IMR-90 (cell line): ENCODE measurements around the gene MGAT5. TPM values are rescaled to one million over a fixed set of nuclear protein-coding genes. Genes with fewer than 3 reads are reported as not detected.

Source experiments
- ATAC-seq: fragments of 200-7000 bp; cut with Tn5 transposase; 2 replicates; pipeline ENCODE4 v1.9.1; 2020; ENCODE audit warnings: low read depth, mild to moderate bottlenecking, moderate library complexity
- BruUV-seq: library from RNA; stranded (reverse); fragments of 400-500 nt; replicated peaks from 2 replicates; lab custom pipeline; 2021; lab: Mats Ljungman, UMichigan
- CTCF ChIA-PET: fragments of 300-600 bp; formaldehyde crosslinking; extraction: SDS; loops from one replicate; lab custom pipeline; 2021; ENCODE audit warnings: antibody characterized with exemption; lab: Yijun Ruan, JAX
- POLR2A ChIA-PET: fragments of 300-600 bp; sonication (Branson Sonifier 250); formaldehyde crosslinking; loops from one replicate; lab custom pipeline; 2022; ENCODE audit warnings: antibody characterized with exemption; ENCODE audit not compliant: unreplicated experiment; lab: Charles Lee
- DNase-seq: peaks from one replicate; pipeline ENCODE4 v3.0.0; 2013
- H2AFZ ChIP-seq: replicated peaks from 2 replicates; pipeline ENCODE3; 2013; ENCODE audit warnings: low read length, mild to moderate bottlenecking; ENCODE audit not compliant: poor library complexity
- H2AK5ac ChIP-seq: 2 replicates; pipeline ENCODE4 v1.6.1; 2013; ENCODE audit warnings: low read depth, low read length, inconsistent platforms
- H2AK9ac ChIP-seq: replicated peaks from 2 replicates; pipeline ENCODE3; 2013; ENCODE audit warnings: mild to moderate bottlenecking, low read depth, low read length, moderate library complexity; ENCODE audit not compliant: poor library complexity
- H2BK120ac ChIP-seq: 2 replicates; pipeline ENCODE4 v1.6.1; 2013; ENCODE audit warnings: low read depth, low read length, inconsistent platforms
- H2BK15ac ChIP-seq: 3 replicates; pipeline ENCODE4 v1.6.1; 2013; ENCODE audit warnings: low read depth, low read length, inconsistent platforms
- H2BK20ac ChIP-seq: 2 replicates; pipeline ENCODE4 v1.6.1; 2013; ENCODE audit warnings: low read depth, mild to moderate bottlenecking, inconsistent platforms, low read length, moderate library complexity
- H2BK5ac ChIP-seq: 2 replicates; pipeline ENCODE4 v1.6.1; 2013; ENCODE audit warnings: mild to moderate bottlenecking, low read depth, low read length, inconsistent platforms; ENCODE audit not compliant: poor library complexity, severe bottlenecking
- H3K14ac ChIP-seq: replicated peaks from 2 replicates; pipeline ENCODE4 v1.6.1; 2013; ENCODE audit warnings: low read depth, low read length, inconsistent platforms
- H3K18ac ChIP-seq: 2 replicates; pipeline ENCODE4 v1.6.1; 2013; ENCODE audit warnings: low read depth, low read length, control low read depth
- H3K23ac ChIP-seq: 2 replicates; pipeline ENCODE4 v1.6.1; 2013; ENCODE audit warnings: low read depth, low read length, inconsistent platforms
- H3K27ac ChIP-seq: 2 replicates; pipeline ENCODE4 v1.5.1; 2013; ENCODE audit warnings: mild to moderate bottlenecking, control low read depth, low read length; ENCODE audit not compliant: insufficient read depth
- H3K27me3 ChIP-seq: 2 replicates; pipeline ENCODE4 v1.6.1; 2013; ENCODE audit warnings: low read length; ENCODE audit not compliant: control insufficient read depth, insufficient read depth
- H3K36me3 ChIP-seq: 2 replicates; pipeline ENCODE4 v1.6.1; 2013; ENCODE audit warnings: low read length, mixed read lengths; ENCODE audit not compliant: control insufficient read depth, insufficient read depth
- H3K4ac ChIP-seq: 2 replicates; pipeline ENCODE4 v1.6.1; 2013; ENCODE audit warnings: low read depth, low read length, inconsistent platforms
- H3K4me1 ChIP-seq: 2 replicates; pipeline ENCODE4 v1.6.1; 2013; ENCODE audit warnings: low read length, mixed read lengths; ENCODE audit not compliant: control insufficient read depth, insufficient read depth
- H3K4me2 ChIP-seq: 2 replicates; pipeline ENCODE4 v1.6.1; 2013; ENCODE audit warnings: low read depth, mild to moderate bottlenecking, control low read depth, low read length, moderate library complexity
- H3K4me3 ChIP-seq: 2 replicates; pipeline ENCODE4 v1.5.1; 2013; ENCODE audit warnings: low read depth, mild to moderate bottlenecking, control low read depth, low read length, moderate library complexity; ENCODE audit not compliant: insufficient read depth
- H3K56ac ChIP-seq: 2 replicates; pipeline ENCODE4 v1.6.1; 2013; ENCODE audit warnings: low read length, inconsistent platforms; ENCODE audit not compliant: insufficient read depth; ENCODE audit errors: extremely low read depth
- H3K79me1 ChIP-seq, 2 experiments: 2 replicates each; pipeline ENCODE4 v1.6.1; 2013; ENCODE audit warnings: low read length in 2 of 2, inconsistent platforms in 1 of 2, low read depth in 1 of 2
- H3K9ac ChIP-seq: 2 replicates; pipeline ENCODE4 v1.6.1; 2013; ENCODE audit warnings: low read depth, low read length, control low read depth
- H3K9me1 ChIP-seq: 2 replicates; pipeline ENCODE4 v1.6.1; 2013; ENCODE audit warnings: low read length, inconsistent platforms; ENCODE audit not compliant: insufficient read depth
- H3K9me3 ChIP-seq: 2 replicates; pipeline ENCODE4 v1.6.1; 2013; ENCODE audit warnings: low read length; ENCODE audit not compliant: control insufficient read depth, insufficient read depth
- H4K20me1 ChIP-seq: 2 replicates; pipeline ENCODE4 v1.6.1; 2013; ENCODE audit warnings: low read length, inconsistent platforms; ENCODE audit not compliant: insufficient read depth
- H4K5ac ChIP-seq: 2 replicates; pipeline ENCODE4 v1.6.1; 2013; ENCODE audit warnings: mild to moderate bottlenecking, low read depth, low read length, control low read depth
- H4K8ac ChIP-seq, 2 experiments: 2 replicates each; pipeline ENCODE4 v1.6.1; 2013; ENCODE audit warnings: low read depth in 2 of 2, low read length in 2 of 2, control low read depth in 1 of 2, inconsistent platforms in 1 of 2
- H4K91ac ChIP-seq: 2 replicates; pipeline ENCODE4 v1.6.1; 2013; ENCODE audit warnings: low read depth, low read length, inconsistent platforms; ENCODE audit not compliant: insufficient read depth
- CEBPB ChIP-seq: IDR thresholded peaks from 2 replicates; pipeline ENCODE4 v1.6.1; 2012; ENCODE audit warnings: low read depth, low read length, improper control_type of control experiment
- CHD1 ChIP-seq: IDR thresholded peaks from 2 replicates; pipeline ENCODE4 v1.6.1; 2012; ENCODE audit warnings: low read depth, low read length, improper control_type of control experiment
- FOS ChIP-seq: fragments of 150-350 bp; IDR thresholded peaks from 2 replicates; pipeline ENCODE4 v1.6.1; 2016; ENCODE audit warnings: low read depth, low read length
- MAFK ChIP-seq: IDR thresholded peaks from 2 replicates; pipeline ENCODE4 v1.6.1; 2012; ENCODE audit warnings: low read depth, low read length, improper control_type of control experiment
- MAZ ChIP-seq: IDR thresholded peaks from 2 replicates; pipeline ENCODE4 v1.6.1; 2012; ENCODE audit warnings: low read depth, mild to moderate bottlenecking, low read length, improper control_type of control experiment, moderate library complexity, borderline replicate concordance
- MXI1 ChIP-seq: IDR thresholded peaks from 2 replicates; pipeline ENCODE4 v1.6.1; 2012; ENCODE audit warnings: low read depth, mild to moderate bottlenecking, low read length, moderate library complexity, borderline replicate concordance
- NFE2L2 ChIP-seq: fragments of 150-350 bp; IDR thresholded peaks from 2 replicates; pipeline ENCODE4 v1.6.1; 2016; ENCODE audit warnings: low read depth, mild to moderate bottlenecking, low read length
- POLR2A ChIP-seq: IDR thresholded peaks from 2 replicates; pipeline ENCODE4 v1.6.1; 2012; ENCODE audit warnings: mild to moderate bottlenecking, low read depth, low read length
- RAD21 ChIP-seq: IDR thresholded peaks from 2 replicates; pipeline ENCODE4 v1.6.1; 2012; ENCODE audit warnings: low read length, improper control_type of control experiment
- RCOR1 ChIP-seq: IDR thresholded peaks from 2 replicates; pipeline ENCODE4 v1.6.1; 2012; ENCODE audit warnings: mild to moderate bottlenecking, low read length, improper control_type of control experiment; ENCODE audit not compliant: insufficient replicate concordance
- USF2 ChIP-seq: fragments of 150-350 bp; IDR thresholded peaks from 2 replicates; pipeline ENCODE4 v1.6.1; 2017; ENCODE audit warnings: mild to moderate bottlenecking, antibody characterized with exemption, low read length, low read depth
- WGBS, 2 experiments: methylation state at CpG; one replicate each; pipeline versions ENCODE4 v1.1.5 to v1.1.7; 2013; ENCODE audit warnings: missing lambda C conversion rate in 2 of 2; ENCODE audit not compliant: insufficient read length in 1 of 2; ENCODE audit errors: extremely low coverage in 2 of 2; 5-methylcytosine and 5-hydroxymethylcytosine counted together
- dilution Hi-C: fragments of 300-500 bp; cut with HindIII; formaldehyde crosslinking; loops from one replicate; pipeline ENCODE4 v1.14.3; 2018; ENCODE audit warnings: low sequenced_read_pairs; ENCODE audit not compliant: unreplicated experiment
- in situ Hi-C: fragments of 300-500 bp; cut with MboI; formaldehyde crosslinking; loops from 3 replicates; pipeline ENCODE4 v1.14.3; 2019; ENCODE audit warnings: low sequenced_read_pairs, inconsistent platforms, mixed read lengths
- intact Hi-C: fragments of 100-400 bp; cut with micrococcal nuclease; formaldehyde crosslinking; loops from 2 replicates; pipeline ENCODE4 v1.10.0; 2022
- polyA plus RNA-seq, 3 experiments: library from polyadenylated mRNA; depleted of rRNA; stranded (reverse); fragments of >200 nt; gene quantifications; 2 replicates each; pipeline ENCODE4 v1.2.3, GENCODE V29; 2012; ENCODE audit warnings: low replicate concordance in 1 of 3
- total RNA-seq: library from RNA; depleted of rRNA; stranded (reverse); fragments of >200 nt; gene quantifications from 2 replicates; pipeline ENCODE4 v1.2.3, GENCODE V29; 2012
- TF ChIP-seq, protein P1 (sequence below): fragments of 150-350 bp; IDR thresholded peaks from 2 replicates; pipeline ENCODE4 v1.6.1; 2016; ENCODE audit warnings: low read depth, mild to moderate bottlenecking, low read length, moderate library complexity, borderline replicate concordance

MGAT5 gene
- total and polyA plus RNA-seq, 2 of the 4 experiments (the other 2 are of a cell fraction): 22.9 to 59.9 TPM

DNA sequence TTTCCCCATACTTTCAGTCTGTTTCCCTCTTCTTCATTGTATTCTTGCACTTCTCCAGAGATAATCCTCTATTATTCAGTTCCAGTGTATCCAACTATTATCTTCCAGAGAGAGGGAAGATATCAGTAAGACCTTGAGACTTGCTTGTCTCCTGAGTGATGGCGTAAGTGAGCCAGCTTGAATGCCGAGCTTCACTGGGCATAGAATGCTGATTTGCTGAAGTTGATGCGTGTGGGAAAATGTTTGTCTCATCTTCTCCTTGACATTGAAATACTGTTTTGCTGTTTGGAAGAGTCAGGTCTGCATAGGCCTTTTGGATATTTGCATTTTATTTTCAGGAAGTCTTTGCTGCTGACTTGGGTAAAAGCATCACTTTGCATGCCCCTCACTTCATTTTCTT, 41.1 kb upstream of the MGAT5 start:
- Histone ChIP-seq H3K79me1 (peaks cover 34 to 48% of the 10 kb centered on the region in 2 experiments), H3K27me3 (no peaks in the 10 kb centered on the region), H4K8ac (no peak overlapping the region), H3K23ac (no peak overlapping the region), H3K9me1 (peaks cover 4% of the 10 kb centered on the region), H4K20me1 (peaks cover 36% of the 10 kb centered on the region), H2BK20ac (no peak overlapping the region), H3K4me3 (no peak overlapping the region), H2AK9ac (no peak overlapping the region), H3K56ac (no peak overlapping the region), H2BK15ac (no peak overlapping the region), H2BK5ac (no peak overlapping the region), H2AK5ac (no peak overlapping the region), H4K5ac (no peak overlapping the region), H2BK120ac (no peak overlapping the region), H3K27ac (no peak overlapping the region), H3K9me3 (no peaks in the 10 kb centered on the region), H3K14ac (no peak overlapping the region), H3K4ac (no peak overlapping the region), H3K18ac (no peak overlapping the region), H4K91ac (no peak overlapping the region), H3K9ac (no peak overlapping the region), H2AFZ (no peak overlapping the region), H3K4me2 (no peak overlapping the region), H3K4me1 (peaks cover 4% of the 10 kb centered on the region; the same call in 1 of the 2 replicates), H3K36me3 (peaks cover 2% of the 10 kb centered on the region; the same call in 1 of the 2 replicates)
- ChIA-PET CTCF (interaction anchor here (0.7 kb wide), 1 partner anchor 183 kb away, joined by 3 read pairs; no protein-coding TSS in a partner anchor), POLR2A (no interaction called here)
- dilution Hi-C loops (no loop called here), in situ Hi-C loops (no loop called here), intact Hi-C loops (no loop called here)
- TF ChIP-seq MAFK (no peak), POLR2A (no peak), RCOR1 (no peak), MAZ (no peak), USF2 (no peak), MXI1 (no peak), CEBPB (no peak), CHD1 (no peak), FOS (no peak), RAD21 (no peak), NFE2L2 (no peak)
- TF ChIP-seq, protein P1, sequence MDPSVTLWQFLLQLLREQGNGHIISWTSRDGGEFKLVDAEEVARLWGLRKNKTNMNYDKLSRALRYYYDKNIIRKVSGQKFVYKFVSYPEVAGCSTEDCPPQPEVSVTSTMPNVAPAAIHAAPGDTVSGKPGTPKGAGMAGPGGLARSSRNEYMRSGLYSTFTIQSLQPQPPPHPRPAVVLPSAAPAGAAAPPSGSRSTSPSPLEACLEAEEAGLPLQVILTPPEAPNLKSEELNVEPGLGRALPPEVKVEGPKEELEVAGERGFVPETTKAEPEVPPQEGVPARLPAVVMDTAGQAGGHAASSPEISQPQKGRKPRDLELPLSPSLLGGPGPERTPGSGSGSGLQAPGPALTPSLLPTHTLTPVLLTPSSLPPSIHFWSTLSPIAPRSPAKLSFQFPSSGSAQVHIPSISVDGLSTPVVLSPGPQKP: no peak
- WGBS, 2 experiments: no CpG with 5 or more reads among the region's 3 CpGs
- BruUV-seq: no TSS peak
- ATAC-seq (no peak), DNase-seq (no peak)
